Neuronal stem cell (in vitro differentiated cells): ENCODE results near the gene C10orf71.

Source experiments
- DNase-seq: peaks from one replicate; pipeline ENCODE4 v3.0.0-alpha.2; 2013; ENCODE audit warnings: low spot score
- H2AFZ ChIP-seq: one replicate; pipeline ENCODE4 v1.6.1; 2013; ENCODE audit warnings: mild to moderate bottlenecking, low read length, inconsistent platforms
- H2AK5ac ChIP-seq: 2 replicates; pipeline ENCODE4 v1.6.1; 2013; ENCODE audit warnings: low read depth, mild to moderate bottlenecking, inconsistent platforms, low read length, moderate library complexity, mixed read lengths
- H2BK120ac ChIP-seq: 2 replicates; pipeline ENCODE4 v1.6.1; 2013; ENCODE audit warnings: low read depth, mild to moderate bottlenecking, inconsistent platforms, low read length, moderate library complexity, mixed read lengths
- H2BK12ac ChIP-seq: one replicate; pipeline ENCODE4 v1.6.1; 2013; ENCODE audit warnings: low read length, inconsistent platforms
- H2BK15ac ChIP-seq: 2 replicates; pipeline ENCODE4 v1.6.1; 2013; ENCODE audit warnings: mild to moderate bottlenecking, low read length, inconsistent platforms, mixed read lengths
- H2BK5ac ChIP-seq: one replicate; pipeline ENCODE4 v1.6.1; 2013; ENCODE audit warnings: inconsistent platforms, mild to moderate bottlenecking, low read length, moderate library complexity
- H3K14ac ChIP-seq: one replicate; pipeline ENCODE4 v1.6.1; 2013; ENCODE audit warnings: low read length, inconsistent platforms
- H3K18ac ChIP-seq: 2 replicates; pipeline ENCODE4 v1.6.1; 2013; ENCODE audit warnings: low read length, inconsistent platforms
- H3K23ac ChIP-seq: 2 replicates; pipeline ENCODE4 v1.6.1; 2013; ENCODE audit warnings: low read depth, mild to moderate bottlenecking, mixed read lengths, low read length, inconsistent platforms; ENCODE audit not compliant: poor library complexity
- H3K27ac ChIP-seq: replicated peaks from 3 replicates; pipeline ENCODE4 v1.5.1; 2013; ENCODE audit warnings: low read length, inconsistent platforms
- H3K27me3 ChIP-seq, 3 experiments: 2 replicates each; pipeline ENCODE4 v1.6.1; 2013; ENCODE audit warnings: low read length in 3 of 3, mild to moderate bottlenecking in 2 of 3, inconsistent platforms in 1 of 3, low read depth in 1 of 3, mixed read lengths in 1 of 3, moderate library complexity in 1 of 3; ENCODE audit not compliant: control insufficient read depth in 3 of 3, insufficient read depth in 3 of 3
- H3K36me3 ChIP-seq, 2 donors: replicated peaks in 1 of 2; 2 replicates each; pipeline ENCODE4 v1.6.1; 2013; ENCODE audit warnings: low read length in 2 of 2; ENCODE audit not compliant: control insufficient read depth in 2 of 2, insufficient read depth in 2 of 2
- H3K4ac ChIP-seq: 2 replicates; pipeline ENCODE4 v1.6.1; 2013; ENCODE audit warnings: inconsistent platforms, mild to moderate bottlenecking, low read length, moderate library complexity
- H3K4me1 ChIP-seq, 2 donors: 1 replicate in 1 of 2; 2 replicates in 1 of 2; pipeline ENCODE4 v1.6.1; 2013; ENCODE audit warnings: low read length in 2 of 2, low read depth in 1 of 2; ENCODE audit not compliant: control insufficient read depth in 2 of 2, insufficient read depth in 1 of 2
- H3K4me2 ChIP-seq: one replicate; pipeline ENCODE4 v1.6.1; 2013; ENCODE audit warnings: mild to moderate bottlenecking, low read length, inconsistent platforms; ENCODE audit not compliant: insufficient read depth, poor library complexity, severe bottlenecking
- H3K4me3 ChIP-seq, 2 donors: 2 replicates each; pipeline ENCODE4 v1.5.1; 2013; ENCODE audit warnings: low read length in 2 of 2, mild to moderate bottlenecking in 2 of 2, inconsistent platforms in 1 of 2, moderate library complexity in 1 of 2
- H3K79me1 ChIP-seq: one replicate; pipeline ENCODE4 v1.6.1; 2013; ENCODE audit warnings: low read depth, mild to moderate bottlenecking, inconsistent platforms, low read length, moderate library complexity
- H3K9ac ChIP-seq: one replicate; pipeline ENCODE4 v1.6.1; 2013; ENCODE audit warnings: mild to moderate bottlenecking, low read depth, low read length, inconsistent platforms; ENCODE audit not compliant: poor library complexity
- H3K9me3 ChIP-seq, 2 donors: replicated peaks in 1 of 2; 2 replicates each; pipeline versions ENCODE3 to v1.6.1; 2013; ENCODE audit warnings: low read length in 2 of 2, mild to moderate bottlenecking in 2 of 2, inconsistent platforms in 1 of 2, low read depth in 1 of 2, mixed read lengths in 1 of 2, moderate library complexity in 1 of 2; ENCODE audit not compliant: control insufficient read depth in 2 of 2, insufficient read depth in 1 of 2
- H4K8ac ChIP-seq: one replicate; pipeline ENCODE4 v1.6.1; 2013; ENCODE audit warnings: low read depth, mild to moderate bottlenecking, inconsistent platforms, low read length, moderate library complexity
- H4K91ac ChIP-seq: one replicate; pipeline ENCODE4 v1.6.1; 2013; ENCODE audit warnings: low read length, low read depth, mild to moderate bottlenecking, inconsistent platforms; ENCODE audit not compliant: poor library complexity
- WGBS, 2 donors: extraction: QIAGEN DNeasy Blood & Tissue Kit; methylation state at CpG; one replicate each; pipeline ENCODE4 v1.1.7; 2013; ENCODE audit warnings: missing lambda C conversion rate in 2 of 2, mixed read lengths in 1 of 2; ENCODE audit not compliant: insufficient read length in 2 of 2, insufficient replicate concordance in 1 of 2; ENCODE audit errors: extremely low coverage in 2 of 2; 5-methylcytosine and 5-hydroxymethylcytosine counted together

Gene C10orf71

DNA sequence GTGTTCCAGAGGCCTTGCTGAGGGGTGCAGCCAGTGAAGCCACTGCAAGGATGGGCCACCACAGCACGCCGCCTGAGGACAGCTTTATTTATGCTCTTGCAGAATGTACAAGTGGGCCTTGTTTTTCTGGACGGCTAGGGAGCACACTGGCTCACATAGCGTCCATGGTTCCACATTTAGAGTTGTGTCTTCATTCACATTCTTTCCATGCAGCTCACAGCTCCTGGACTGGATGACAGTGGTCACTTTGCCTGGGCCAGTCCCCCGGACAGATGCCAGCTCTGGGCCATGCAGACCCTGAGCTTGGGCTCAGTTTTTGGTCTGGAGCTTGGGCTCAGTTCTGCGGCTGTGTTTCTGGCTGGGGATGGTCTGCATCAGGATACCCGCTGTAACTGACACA is 2.6 kb upstream of the C10orf71 start:
- Histone ChIP-seq H3K36me3 (no peaks in the 10 kb centered on the region), H2BK5ac (no peak overlapping the region), H4K8ac (no peak overlapping the region), H3K79me1 (no peaks in the 10 kb centered on the region), H3K27me3 (peaks cover 0 to 5% (median 0%) of the 10 kb centered on the region in 3 experiments), H2BK12ac (no peak overlapping the region), H2AK5ac (no peak overlapping the region), H3K4me1 (peaks cover 0 to 22% of the 10 kb centered on the region in 2 donors), H3K27ac (no peak overlapping the region), H2BK15ac (no peak overlapping the region), H4K91ac (no peak overlapping the region), H3K23ac (no peak overlapping the region), H3K4me2 (no peak overlapping the region), H3K9me3 (no peaks in the 10 kb centered on the region), H2AFZ (no peak overlapping the region), H3K4ac (no peak overlapping the region), H3K14ac (no peak overlapping the region), H3K9ac (no peak overlapping the region), H2BK120ac (no peak overlapping the region), H3K18ac (peak overlapping the region; percentile 32), H3K4me3 (no peak overlapping the region)
- DNase-seq, result no peak
- WGBS, 2 donors, result no CpG with 5 or more reads among the region's 7 CpGs

DNA sequence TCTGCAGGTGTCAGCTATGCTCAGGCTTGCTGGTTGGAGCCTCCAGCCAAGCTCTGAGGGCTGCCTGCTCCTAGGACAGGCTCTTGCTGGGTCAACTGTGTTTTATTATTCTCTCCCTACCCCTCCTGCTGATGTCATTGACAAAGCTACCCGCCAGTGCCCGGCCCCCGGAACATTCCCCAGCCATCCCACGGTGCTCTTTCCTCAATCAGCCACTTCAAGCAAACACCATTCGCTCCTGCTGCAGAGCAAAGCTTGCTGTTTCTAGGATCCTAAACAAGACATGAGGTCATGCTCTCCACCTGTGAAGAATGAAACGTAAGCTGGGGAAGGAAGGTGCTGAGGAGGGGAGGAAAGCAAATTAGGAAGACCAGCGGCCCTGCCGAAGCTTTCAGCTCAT is 2.1 kb upstream of the C10orf71 start:
- Histone ChIP-seq H4K8ac (no peak overlapping the region), H3K4ac (no peak overlapping the region), H2BK5ac (no peak overlapping the region), H2BK15ac (no peak overlapping the region), H3K9ac (no peak overlapping the region), H3K23ac (no peak overlapping the region), H3K4me3 (no peak overlapping the region), H2AFZ (no peak overlapping the region), H3K36me3 (no peaks in the 10 kb centered on the region), H3K79me1 (no peaks in the 10 kb centered on the region), H3K4me2 (no peak overlapping the region), H3K4me1 (peaks cover 0 to 22% of the 10 kb centered on the region in 2 donors), H3K14ac (no peak overlapping the region), H2BK12ac (no peak overlapping the region), H3K27ac (no peak overlapping the region), H3K27me3 (peaks cover 0 to 5% (median 0%) of the 10 kb centered on the region in 3 experiments), H4K91ac (no peak overlapping the region), H3K18ac (no peak overlapping the region), H2AK5ac (no peak overlapping the region), H2BK120ac (no peak overlapping the region), H3K9me3 (no peaks in the 10 kb centered on the region)
- WGBS, 2 donors, result no CpG with 5 or more reads among the region's 8 CpGs
- no peak for DNase-seq

DNA sequence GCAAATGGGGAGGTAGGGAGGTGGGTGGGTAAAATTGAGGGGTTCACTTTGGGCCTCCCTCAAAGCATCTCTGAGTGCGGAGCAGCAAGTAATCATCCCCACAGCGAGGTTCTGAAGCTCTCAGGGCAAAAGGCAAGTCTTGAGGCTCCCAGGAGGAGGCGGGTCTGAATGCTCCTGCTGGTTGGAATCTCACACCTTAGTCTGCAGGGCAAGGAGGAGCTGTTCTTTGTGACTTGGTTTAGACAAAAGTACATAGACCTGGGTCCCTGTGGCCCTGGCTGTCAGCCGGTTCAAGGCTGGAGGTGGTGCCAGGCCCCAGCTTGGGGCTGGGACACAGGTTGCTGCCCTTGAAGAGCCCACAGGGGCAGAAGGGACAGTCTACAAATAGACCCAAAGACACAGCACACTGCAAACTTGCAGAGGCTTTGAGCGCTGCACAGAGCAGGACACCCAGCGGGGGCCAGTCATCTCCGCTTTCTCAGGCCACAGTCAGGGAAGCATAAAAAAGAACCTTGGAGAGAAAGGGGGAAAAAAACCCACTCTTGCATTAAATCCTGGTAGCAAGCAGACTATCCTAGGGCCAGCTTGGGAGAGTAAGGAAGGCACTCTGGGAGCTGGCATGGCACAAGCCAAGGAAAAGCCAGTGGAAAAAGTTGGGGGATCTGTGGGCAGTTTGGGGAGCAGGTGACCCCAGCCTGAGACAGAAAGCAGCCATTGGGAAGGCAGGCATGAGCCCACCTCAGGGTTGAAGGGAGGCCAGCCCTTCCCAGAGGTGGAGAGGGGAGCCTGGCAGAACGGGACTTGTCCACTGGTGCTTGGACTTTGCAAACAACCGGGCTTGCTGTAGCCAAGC is 926 bp upstream of the C10orf71 start:
- H2AFZ ChIP-seq, result no peak overlapping the region
- H2BK5ac ChIP-seq, result no peak overlapping the region
- no peak overlapping the region for H2AK5ac ChIP-seq
- no peaks in the 10 kb centered on the region for H3K79me1 ChIP-seq
- H3K18ac ChIP-seq, result no peak overlapping the region
- no CpG with 5 or more reads among the region's 9 CpGs for WGBS, 2 donors
- peaks cover 0 to 22% of the 10 kb centered on the region in 2 donors for H3K4me1 ChIP-seq
- H2BK15ac ChIP-seq, result peak overlapping the region; percentile 31
- H3K14ac ChIP-seq, result no peak overlapping the region
- H3K27me3 ChIP-seq, result peaks cover 0 to 5% (median 0%) of the 10 kb centered on the region in 3 experiments
- no peak overlapping the region for H2BK120ac ChIP-seq
- no peak overlapping the region for H4K91ac ChIP-seq
- DNase-seq, result no peak
- H4K8ac ChIP-seq, result no peak overlapping the region
- H3K36me3 ChIP-seq, result no peaks in the 10 kb centered on the region
- no peak overlapping the region for H3K4me2 ChIP-seq
- H3K23ac ChIP-seq, result no peak overlapping the region
- no peaks in the 10 kb centered on the region for H3K9me3 ChIP-seq
- H3K9ac ChIP-seq, result no peak overlapping the region
- peak overlapping the region; percentile 14 for H2BK12ac ChIP-seq
- H3K4ac ChIP-seq, result no peak overlapping the region
- H3K27ac ChIP-seq, result no peak overlapping the region
- H3K4me3 ChIP-seq, result no peak overlapping the region

DNA sequence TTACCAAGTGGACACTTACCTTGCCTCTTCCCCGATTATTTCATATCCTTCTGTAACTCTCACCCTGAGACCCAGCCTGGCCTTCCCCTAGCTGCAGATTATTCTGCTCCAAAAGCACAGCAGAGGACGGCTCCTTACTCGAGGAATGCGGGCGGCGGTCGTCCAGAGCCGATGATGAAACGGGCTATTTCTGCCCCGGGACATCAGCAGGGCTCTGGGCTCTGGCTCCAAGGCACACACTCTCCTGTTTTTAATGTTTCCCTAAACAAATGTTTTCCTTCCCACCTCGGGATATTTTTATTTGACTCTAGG is 343 bp upstream of the C10orf71 start:
- Histone ChIP-seq H3K18ac (no peak overlapping the region), H2BK15ac (no peak overlapping the region), H2AK5ac (no peak overlapping the region), H4K8ac (no peak overlapping the region), H2BK12ac (peak overlapping the region; percentile 14), H3K14ac (no peak overlapping the region), H3K36me3 (no peaks in the 10 kb centered on the region), H3K79me1 (no peaks in the 10 kb centered on the region), H3K4me3 (no peak overlapping the region), H3K27me3 (peaks cover 0 to 5% (median 0%) of the 10 kb centered on the region in 3 experiments), H3K4ac (no peak overlapping the region), H3K4me1 (peaks cover 0 to 27% of the 10 kb centered on the region in 2 donors), H4K91ac (no peak overlapping the region), H3K23ac (no peak overlapping the region), H3K9me3 (no peaks in the 10 kb centered on the region), H2BK5ac (no peak overlapping the region), H3K27ac (no peak overlapping the region), H2AFZ (no peak overlapping the region), H2BK120ac (no peak overlapping the region), H3K4me2 (no peak overlapping the region), H3K9ac (no peak overlapping the region)
- no CpG with 5 or more reads among the region's 11 CpGs for WGBS, 2 donors
- DNase-seq, result no peak
